PC-9 (cell line): ENCODE measurements around the gene ZNF385A.

Experiments used
- CTCF ChIP-seq: fragments of 200-600 bp; sonication (generic); conservative IDR thresholded peaks from 2 replicates; pipeline ENCODE4 v1.6.1; 2017; ENCODE audit warnings: mixed run types, antibody characterized with exemption, mild to moderate bottlenecking, moderate library complexity
- EZH2 ChIP-seq: fragments of 200-600 bp; sonication (generic); IDR thresholded peaks from 2 replicates; pipeline ENCODE4 v1.8.0; 2017; ENCODE audit warnings: antibody characterized with exemption, low read depth

- no peak for TF ChIP-seq CTCF
- TF ChIP-seq EZH2 = no peak
Measured at GRCh38 chr12:54383041-54383609, 1.4 kb downstream of the ZNF385A start.
